H1 (cell line): ENCODE measurements around the gene COIL. TPM values are rescaled to one million over a fixed set of nuclear protein-coding genes. Genes with fewer than 3 reads are reported as not detected.

Experiments used
- CTCF ChIA-PET: fragments of 300-600 bp; sonication (Branson Sonifier 250); formaldehyde crosslinking; loops from one replicate; lab custom pipeline; 2021; ENCODE audit not compliant: partially characterized antibody; lab: Charles Lee
- POLR2A ChIA-PET: fragments of 300-600 bp; sonication (Branson Sonifier 250); formaldehyde crosslinking; loops from one replicate; lab custom pipeline; 2021; ENCODE audit warnings: inconsistent platforms; ENCODE audit not compliant: partially characterized antibody; lab: Charles Lee
- DNase-seq, 2 experiments: peaks; one replicate each; pipeline versions ENCODE4 v3.0.0 to v3.0.0-alpha.2; 2010 to 2022; ENCODE audit warnings: low spot score in 2 of 2, low read depth in 1 of 2, mixed read lengths in 1 of 2
- FAIRE-seq: peaks from 2 replicates; lab custom pipeline; 2011; peaks lifted over from hg19 to GRCh38; lab: Jason Lieb, UNC
- H2AFZ ChIP-seq: 2 replicates; pipeline ENCODE4 v1.8.1; 2012; ENCODE audit warnings: low read length, inconsistent platforms
- H2AK5ac ChIP-seq: 2 replicates; pipeline ENCODE4 v1.6.1; 2013; ENCODE audit warnings: low read depth, low read length
- H2BK120ac ChIP-seq: replicated peaks from 2 replicates; pipeline ENCODE3; 2013; ENCODE audit warnings: low read depth, low read length, inconsistent platforms
- H2BK12ac ChIP-seq: 2 replicates; pipeline ENCODE4 v1.6.1; 2013; ENCODE audit warnings: low read depth, low read length
- H2BK15ac ChIP-seq: 2 replicates; pipeline ENCODE4 v1.6.1; 2013; ENCODE audit warnings: low read length
- H2BK20ac ChIP-seq: 2 replicates; pipeline ENCODE4 v1.6.1; 2013; ENCODE audit warnings: low read length
- H2BK5ac ChIP-seq: 2 replicates; pipeline ENCODE4 v1.6.1; 2013; ENCODE audit warnings: low read depth, low read length
- H3K14ac ChIP-seq: 2 replicates; pipeline ENCODE4 v1.6.1; 2013; ENCODE audit warnings: inconsistent platforms; ENCODE audit not compliant: insufficient read length
- H3K18ac ChIP-seq: 2 replicates; pipeline ENCODE4 v1.6.1; 2013; ENCODE audit warnings: low read length; ENCODE audit errors: extremely low read depth
- H3K23ac ChIP-seq: 2 replicates; pipeline ENCODE4 v1.6.1; 2013; ENCODE audit warnings: inconsistent platforms; ENCODE audit not compliant: insufficient read length
- H3K23me2 ChIP-seq: 2 replicates; pipeline ENCODE4 v1.6.1; 2013; ENCODE audit warnings: low read depth, low read length
- H3K27ac ChIP-seq: 2 replicates; pipeline ENCODE4 v1.6.1; 2011; ENCODE audit warnings: low read depth, low read length, inconsistent platforms
- H3K27me3 ChIP-seq, 4 experiments: replicated peaks in 1 of 4; 1 replicate in 1 of 4; 2 replicates in 3 of 4; pipeline versions ENCODE4 v1.6.1 to v1.8.1; 2011 to 2013; ENCODE audit warnings: low read length in 3 of 4, mild to moderate bottlenecking in 3 of 4, inconsistent platforms in 2 of 4, mixed read lengths in 2 of 4, moderate library complexity in 1 of 4; ENCODE audit not compliant: control insufficient read depth in 3 of 4, insufficient read depth in 3 of 4; ENCODE audit errors: extremely low read depth in 1 of 4
- H3K36me3 ChIP-seq, 4 experiments: 2 replicates each; pipeline versions ENCODE4 v1.6.1 to v1.8.1; 2011 to 2013; ENCODE audit warnings: mild to moderate bottlenecking in 4 of 4, low read length in 3 of 4, moderate library complexity in 2 of 4, control low read depth in 1 of 4, inconsistent platforms in 1 of 4; ENCODE audit not compliant: insufficient read depth in 4 of 4, control insufficient read depth in 2 of 4
- H3K4ac ChIP-seq: replicated peaks from 2 replicates; pipeline ENCODE3; 2013; ENCODE audit warnings: low read length, low read depth, mixed read lengths, inconsistent platforms; ENCODE audit not compliant: insufficient read length
- H3K4me1 ChIP-seq, 4 experiments: replicated peaks in 1 of 4; 1 replicate in 1 of 4; 2 replicates in 3 of 4; pipeline versions ENCODE4 v1.6.1 to v1.8.1; 2011 to 2013; ENCODE audit warnings: low read length in 3 of 4, inconsistent platforms in 2 of 4, mixed read lengths in 1 of 4; ENCODE audit not compliant: insufficient read depth in 4 of 4, control insufficient read depth in 3 of 4
- H3K4me2 ChIP-seq, 2 experiments: 2 replicates each; pipeline versions ENCODE4 v1.6.1 to v1.8.1; 2011 to 2013; ENCODE audit warnings: low read depth in 2 of 2, low read length in 2 of 2, control low read depth in 1 of 2, inconsistent platforms in 1 of 2, mild to moderate bottlenecking in 1 of 2; ENCODE audit not compliant: insufficient read depth in 1 of 2
- H3K4me3 ChIP-seq, 4 experiments: fragments of 200-600, 300-600 bp in 1 of 4; sonication (generic), shearing (Covaris generic), sonication (Bioruptor Twin) in 1 of 4; 2 replicates each; pipeline versions ENCODE4 v1.5.1 to v1.8.1; 2011 to 2016; ENCODE audit warnings: low read length in 4 of 4, low read depth in 3 of 4, control low read depth in 2 of 4, inconsistent platforms in 2 of 4, mild to moderate bottlenecking in 2 of 4, mixed read lengths in 1 of 4, moderate library complexity in 1 of 4; ENCODE audit not compliant: insufficient read depth in 2 of 4; ENCODE audit errors: extremely low read depth in 1 of 4
- H3K56ac ChIP-seq: replicated peaks from 2 replicates; pipeline ENCODE3; 2013; ENCODE audit warnings: low read depth, mild to moderate bottlenecking, mixed read lengths, low read length, inconsistent platforms; ENCODE audit not compliant: insufficient read length
- H3K79me1 ChIP-seq: 2 replicates; pipeline ENCODE4 v1.6.1; 2013; ENCODE audit warnings: low read depth, low read length, control low read depth
- H3K79me2 ChIP-seq, 2 experiments: 2 replicates each; pipeline versions ENCODE4 v1.6.1 to v1.8.1; 2012 to 2013; ENCODE audit warnings: low read length in 2 of 2, mild to moderate bottlenecking in 2 of 2, inconsistent platforms in 1 of 2; ENCODE audit not compliant: insufficient read depth in 2 of 2, control insufficient read depth in 1 of 2
- H3K9ac ChIP-seq, 4 experiments: replicated peaks in 1 of 4; 1 replicate in 1 of 4; 2 replicates in 3 of 4; pipeline versions ENCODE4 v1.6.1 to v1.8.1; 2011 to 2013; ENCODE audit warnings: low read depth in 3 of 4, low read length in 3 of 4, control low read depth in 2 of 4, mild to moderate bottlenecking in 2 of 4, moderate library complexity in 2 of 4, inconsistent platforms in 1 of 4; ENCODE audit errors: extremely low read depth in 1 of 4
- H3K9me3 ChIP-seq, 2 experiments: 2 replicates each; pipeline versions ENCODE4 v1.6.1 to v1.8.1; 2012 to 2013; ENCODE audit warnings: mild to moderate bottlenecking in 2 of 2, moderate library complexity in 2 of 2, control low read depth in 1 of 2, inconsistent platforms in 1 of 2, low read depth in 1 of 2, low read length in 1 of 2, mixed read lengths in 1 of 2; ENCODE audit not compliant: insufficient read depth in 2 of 2
- H4K20me1 ChIP-seq, 2 experiments: replicated peaks in 1 of 2; 2 replicates each; pipeline versions ENCODE3 to v1.8.1; 2011 to 2013; ENCODE audit warnings: inconsistent platforms in 2 of 2, low read length in 2 of 2, mild to moderate bottlenecking in 1 of 2; ENCODE audit not compliant: insufficient read depth in 2 of 2, control insufficient read depth in 1 of 2
- H4K5ac ChIP-seq: 2 replicates; pipeline ENCODE4 v1.6.1; 2013; ENCODE audit warnings: low read length, low read depth, mixed read lengths, inconsistent platforms; ENCODE audit not compliant: insufficient read length
- H4K8ac ChIP-seq: 2 replicates; pipeline ENCODE4 v1.8.0; 2013; ENCODE audit warnings: mild to moderate bottlenecking, moderate library complexity, low read length, inconsistent platforms; ENCODE audit not compliant: insufficient read depth; ENCODE audit errors: extremely low read depth
- H4K91ac ChIP-seq: replicated peaks from 2 replicates; pipeline ENCODE3; 2013; ENCODE audit warnings: low read length, mixed read lengths, inconsistent platforms; ENCODE audit not compliant: insufficient read length
- CBX8 ChIP-seq: fragments of 300-800, 300-1000 bp; sonication (generic); IDR thresholded peaks from 2 replicates; pipeline ENCODE4 v1.7.1; 2016; ENCODE audit warnings: low read depth, low read length, borderline replicate concordance
- HDAC6 ChIP-seq: IDR thresholded peaks from one replicate; pipeline ENCODE4 v1.7.1; 2012; ENCODE audit warnings: low read depth, mild to moderate bottlenecking, inconsistent platforms, low read length, moderate library complexity
- KDM4A ChIP-seq: IDR thresholded peaks from one replicate; pipeline ENCODE4 v1.7.1; 2012; ENCODE audit warnings: low read depth, mild to moderate bottlenecking, moderate library complexity, low read length, inconsistent platforms; ENCODE audit not compliant: severe bottlenecking
- POLR2A ChIP-seq, 2 experiments: IDR thresholded peaks; 1 replicate in 1 of 2; 2 replicates in 1 of 2; pipeline ENCODE4 v1.6.1; 2011; ENCODE audit warnings: low read depth in 2 of 2, low read length in 2 of 2, mild to moderate bottlenecking in 2 of 2; ENCODE audit errors: control extremely low read depth in 1 of 2
- POU5F1 ChIP-seq: IDR thresholded peaks from 2 replicates; pipeline ENCODE4 v1.6.1; 2011; ENCODE audit warnings: low read depth, mild to moderate bottlenecking, low read length, moderate library complexity
- SP1 ChIP-seq: IDR thresholded peaks from 2 replicates; pipeline ENCODE4 v1.6.1; 2011; ENCODE audit warnings: low read depth, low read length
- SP4 ChIP-seq: IDR thresholded peaks from 2 replicates; pipeline ENCODE4 v1.6.1; 2012; ENCODE audit warnings: low read length, inconsistent platforms
- WGBS, 2 experiments: shearing (Covaris generic) in 1 of 2; methylation state at CpG; one replicate each; pipeline versions ENCODE4 v1.1.6 to v1.1.7; 2013 to 2015; ENCODE audit warnings: low lambda C conversion rate in 2 of 2, mixed read lengths in 2 of 2, inconsistent platforms in 1 of 2, low coverage in 1 of 2, missing lambda C conversion rate in 1 of 2; ENCODE audit not compliant: insufficient replicate concordance in 2 of 2, insufficient coverage in 1 of 2, insufficient read length in 1 of 2; ENCODE audit errors: extremely low coverage in 1 of 2, missing lambda C conversion rate in 1 of 2; 5-methylcytosine and 5-hydroxymethylcytosine counted together
- polyA plus RNA-seq, 7 experiments: library from polyadenylated mRNA; depleted of rRNA in 3 of 7; stranded (reverse) in 5 of 7; unstranded in 2 of 7; fragments of >200 nt in 5 of 7; fragments of 200-250 nt in 2 of 7; gene quantifications; 1 replicate in 5 of 7; 2 replicates in 1 of 7; 4 replicates in 1 of 7; pipeline versions ENCODE4 v1.2.1 to v1.2.3, GENCODE V29; 2011 to 2013; ENCODE audit warnings: missing spikeins in 2 of 7, mixed read lengths in 2 of 7
- total RNA-seq: library from RNA; stranded (reverse); fragmentation: NEBNext Ultra II Directional; extraction: Animal tissue kit (Norgen Biotek cat#: 25700); gene quantifications from 2 replicates; pipeline ENCODE4 v1.2.1, GENCODE V29; 2021
- TF ChIP-seq, protein P1 (sequence below): IDR thresholded peaks from 2 replicates; pipeline ENCODE4 v1.6.1; 2011; ENCODE audit warnings: low read length, improper control_type of control experiment
- TF ChIP-seq, protein P2 (sequence below): IDR thresholded peaks from 2 replicates; pipeline ENCODE4 v1.6.1; 2011; ENCODE audit warnings: low read depth, mild to moderate bottlenecking, low read length; ENCODE audit not compliant: insufficient read depth
- TF ChIP-seq, protein P3 (sequence below), 3 experiments: IDR thresholded peaks; 1 replicate in 2 of 3; 2 replicates in 1 of 3; pipeline versions ENCODE4 v1.5.1 to v1.6.1; 2011; ENCODE audit warnings: low read length in 3 of 3, mild to moderate bottlenecking in 3 of 3, inconsistent platforms in 2 of 3, low read depth in 1 of 3, moderate library complexity in 1 of 3; ENCODE audit not compliant: insufficient read depth in 1 of 3; ENCODE audit errors: control extremely low read depth in 1 of 3

The COIL gene
- total and polyA plus RNA-seq, 2 of the 8 experiments (the other 6 are each of a cell fraction or from before 2014, with no cell fraction given): 5.2 to 23.6 TPM

DNA sequence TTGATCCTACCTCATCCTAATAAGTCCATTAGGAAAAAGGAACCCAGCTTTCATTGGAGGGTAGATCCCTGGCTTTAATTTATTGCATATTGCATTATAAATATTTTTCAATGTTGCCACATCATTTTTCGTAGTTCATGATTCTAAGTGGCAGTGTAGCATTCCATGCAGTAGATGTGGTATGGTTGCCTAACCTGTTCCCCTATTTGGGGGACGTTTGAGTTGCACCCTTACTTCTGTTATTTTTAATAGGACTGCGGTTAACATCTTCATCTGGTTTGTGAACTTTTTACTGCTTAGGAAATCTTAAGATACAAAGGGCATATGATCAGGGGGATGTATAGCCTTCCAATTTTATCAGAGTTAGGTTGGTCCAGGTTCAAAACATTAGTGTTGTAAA, 22.5 kb upstream of the COIL start:
- Histone ChIP-seq H3K14ac (no peak overlapping the region), H3K9me3 (no peaks in the 10 kb centered on the region), H3K56ac (no peak overlapping the region), H4K91ac (no peak overlapping the region), H2BK15ac (no peak overlapping the region), H3K18ac (no peak overlapping the region), H3K4me2 (no peak overlapping the region), H2BK120ac (no peak overlapping the region), H3K27ac (no peak overlapping the region), H2AK5ac (no peak overlapping the region), H3K4me3 (no peak overlapping the region), H2BK20ac (no peak overlapping the region), H2BK5ac (no peak overlapping the region), H3K79me2 (peaks cover 0 to 3% of the 10 kb centered on the region in 2 experiments; a peak in 1 of 4 replicates), H3K4ac (no peak overlapping the region), H3K23ac (no peak overlapping the region), H3K27me3 (no peaks in the 10 kb centered on the region), H3K4me1 (peaks cover 0 to 7% (median under 1%) of the 10 kb centered on the region in 4 experiments; a peak in 3 of 7 replicates), H4K8ac (no peak overlapping the region), H2BK12ac (no peak overlapping the region), H4K20me1 (no peaks in the 10 kb centered on the region), H3K9ac (no peak overlapping the region), H4K5ac (no peak overlapping the region), H3K79me1 (peaks cover 3% of the 10 kb centered on the region; the same call in 1 of the 2 replicates), H3K23me2 (no peaks in the 10 kb centered on the region), H2AFZ (no peak overlapping the region), H3K36me3 (peaks cover 0 to 14% (median 6%) of the 10 kb centered on the region in 4 experiments; a peak in 5 of 8 replicates)
- ChIA-PET POLR2A (no interaction called here), CTCF (no interaction called here)
- no peak for FAIRE-seq
- no peak for DNase-seq
- WGBS, 2 experiments: 96% methylated on average over 3 of the region's 3 CpGs; no CpG with 5 or more reads in 1 of the 2 experiments
- TF ChIP-seq SP4 (no peak), CBX8 (no peak), SP1 (no peak), HDAC6 (no peak), KDM4A (no peak), POLR2A (IDR thresholded peaks at IDR 0.05; ENCODE audit: control extremely low read depth in 1 of 2, low read depth in 2 of 2, low read length in 2 of 2) (no peak), POU5F1 (no peak)
- TF ChIP-seq, protein P1, sequence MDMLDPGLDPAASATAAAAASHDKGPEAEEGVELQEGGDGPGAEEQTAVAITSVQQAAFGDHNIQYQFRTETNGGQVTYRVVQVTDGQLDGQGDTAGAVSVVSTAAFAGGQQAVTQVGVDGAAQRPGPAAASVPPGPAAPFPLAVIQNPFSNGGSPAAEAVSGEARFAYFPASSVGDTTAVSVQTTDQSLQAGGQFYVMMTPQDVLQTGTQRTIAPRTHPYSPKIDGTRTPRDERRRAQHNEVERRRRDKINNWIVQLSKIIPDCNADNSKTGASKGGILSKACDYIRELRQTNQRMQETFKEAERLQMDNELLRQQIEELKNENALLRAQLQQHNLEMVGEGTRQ: no peak
- TF ChIP-seq, protein P2, sequence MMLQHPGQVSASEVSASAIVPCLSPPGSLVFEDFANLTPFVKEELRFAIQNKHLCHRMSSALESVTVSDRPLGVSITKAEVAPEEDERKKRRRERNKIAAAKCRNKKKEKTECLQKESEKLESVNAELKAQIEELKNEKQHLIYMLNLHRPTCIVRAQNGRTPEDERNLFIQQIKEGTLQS: no peak
- TF ChIP-seq, protein P3, sequence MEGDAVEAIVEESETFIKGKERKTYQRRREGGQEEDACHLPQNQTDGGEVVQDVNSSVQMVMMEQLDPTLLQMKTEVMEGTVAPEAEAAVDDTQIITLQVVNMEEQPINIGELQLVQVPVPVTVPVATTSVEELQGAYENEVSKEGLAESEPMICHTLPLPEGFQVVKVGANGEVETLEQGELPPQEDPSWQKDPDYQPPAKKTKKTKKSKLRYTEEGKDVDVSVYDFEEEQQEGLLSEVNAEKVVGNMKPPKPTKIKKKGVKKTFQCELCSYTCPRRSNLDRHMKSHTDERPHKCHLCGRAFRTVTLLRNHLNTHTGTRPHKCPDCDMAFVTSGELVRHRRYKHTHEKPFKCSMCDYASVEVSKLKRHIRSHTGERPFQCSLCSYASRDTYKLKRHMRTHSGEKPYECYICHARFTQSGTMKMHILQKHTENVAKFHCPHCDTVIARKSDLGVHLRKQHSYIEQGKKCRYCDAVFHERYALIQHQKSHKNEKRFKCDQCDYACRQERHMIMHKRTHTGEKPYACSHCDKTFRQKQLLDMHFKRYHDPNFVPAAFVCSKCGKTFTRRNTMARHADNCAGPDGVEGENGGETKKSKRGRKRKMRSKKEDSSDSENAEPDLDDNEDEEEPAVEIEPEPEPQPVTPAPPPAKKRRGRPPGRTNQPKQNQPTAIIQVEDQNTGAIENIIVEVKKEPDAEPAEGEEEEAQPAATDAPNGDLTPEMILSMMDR (IDR thresholded peaks at IDR 0.05; ENCODE audit: control extremely low read depth in 1 of 3, insufficient read depth in 1 of 3, low read depth in 1 of 3, low read length in 3 of 3): no peak
